ENCODE measurements around the gene XPC. TPM values are rescaled to one million over a fixed set of nuclear protein-coding genes. Genes with fewer than 3 reads are reported as not detected.
A peak's percentile ranks its signal among the peaks of the same experiment; 100 is the strongest.

The XPC gene
- total RNA-seq, 4 donors from 2014 or later: 27.6 to 73.0 (median 34.4) TPM

GRCh38 chr3:14153663-14154062, 24.7 kb downstream of the XPC start:
- Histone ChIP-seq H3K27me3 (no peaks in the 10 kb centered on the region), H3K27ac (no peak overlapping the region), H3K4me1 (no peaks in the 10 kb centered on the region), H3K4me3 (no peak overlapping the region), H3K36me3 (peaks cover 0 to 97% of the 10 kb centered on the region in 2 donors), H3K9me3 (no peaks in the 10 kb centered on the region)
- WGBS, 2 donors (ENCODE audit: low coverage in 1 of 2): 87 to 100% methylated on average over 1 to 6 of the region's 6 CpGs
- no peak for TF ChIP-seq EP300 (IDR thresholded peaks at IDR 0.05)
- no peak for TF ChIP-seq CTCF (IDR thresholded peaks at IDR 0.05)
- TF ChIP-seq POLR2AphosphoS5 (IDR thresholded peaks at IDR 0.05): no peak
- TF ChIP-seq POLR2A (IDR thresholded peaks at IDR 0.05): no peak
- ATAC-seq: no peak

- no peaks in the 10 kb centered on the region for H3K9me3 ChIP-seq
- no peaks in the 10 kb centered on the region for H3K27me3 ChIP-seq
- no peak for TF ChIP-seq EP300 (IDR thresholded peaks at IDR 0.05)
- H3K4me3 ChIP-seq: no peak overlapping the region
- no peak for ATAC-seq
- 78 to 80% methylated on average over 1 to 4 of the region's 4 CpGs for WGBS, 2 donors (ENCODE audit: low coverage in 1 of 2)
- H3K27ac ChIP-seq: no peak overlapping the region
- peaks cover 0 to 97% of the 10 kb centered on the region in 2 donors for H3K36me3 ChIP-seq
- peaks cover 0 to 6% (median 2%) of the 10 kb centered on the region in 3 donors for H3K4me1 ChIP-seq
These were observed 25.4 kb downstream of the XPC start for GRCh38 chr3:14152963-14153355.

- Histone ChIP-seq H3K4me3 (no peak overlapping the region), H3K27ac (no peak overlapping the region), H3K36me3 (peaks cover 0 to 97% of the 10 kb centered on the region in 2 donors), H3K9me3 (no peaks in the 10 kb centered on the region), H3K4me1 (peaks cover 0 to 10% (median 4%) of the 10 kb centered on the region in 3 donors), H3K27me3 (no peaks in the 10 kb centered on the region)
- TF ChIP-seq POLR2AphosphoS5 (IDR thresholded peaks at IDR 0.05): no peak
- no peak for TF ChIP-seq EP300 (IDR thresholded peaks at IDR 0.05)
- TF ChIP-seq CTCF (IDR thresholded peaks at IDR 0.05): peak in 1 of 4 experiments; percentile 8
- no peak for TF ChIP-seq POLR2A (IDR thresholded peaks at IDR 0.05)
- ATAC-seq: no peak
- WGBS, 2 donors (ENCODE audit: low coverage in 1 of 2): 70 to 84% methylated on average over 2 to 4 of the region's 11 CpGs
These were observed 26.0 kb downstream of the XPC start for GRCh38 chr3:14152233-14152962.

DNA sequence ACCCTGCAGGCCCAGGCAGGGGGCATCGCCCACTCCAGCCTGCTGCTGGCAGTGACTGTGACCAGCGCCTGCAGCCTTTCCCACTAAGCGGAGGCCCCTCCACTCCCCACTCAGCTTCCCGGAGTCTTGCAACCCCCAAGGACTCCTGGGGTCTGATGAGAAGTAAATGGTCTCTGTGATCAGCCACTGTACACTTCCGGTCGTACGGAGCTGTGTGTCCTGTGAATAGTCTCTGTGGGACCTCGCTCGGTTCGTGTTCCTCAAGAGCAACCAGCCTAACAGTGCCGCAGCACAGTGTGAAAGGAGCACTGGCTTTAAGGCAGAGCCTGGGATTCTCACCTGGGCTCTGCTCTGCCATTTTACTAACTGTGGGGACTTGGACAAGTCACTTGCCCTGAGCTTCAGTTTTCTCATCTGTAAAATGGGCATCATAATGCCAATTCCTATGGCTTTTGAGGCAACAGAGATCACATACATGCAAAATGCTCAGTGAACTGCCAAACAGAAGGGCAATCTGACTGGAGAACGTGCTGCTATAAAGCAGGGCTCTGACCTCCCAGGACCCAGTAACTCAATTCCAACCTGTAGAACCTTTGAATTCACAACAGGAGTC, 26.8 kb downstream of the XPC start:
- Histone ChIP-seq H3K27me3 (no peaks in the 10 kb centered on the region), H3K4me1 (peaks cover 0 to 15% (median 4%) of the 10 kb centered on the region in 3 donors), H3K36me3 (peaks cover 0 to 97% of the 10 kb centered on the region in 2 donors), H3K4me3 (no peak overlapping the region), H3K9me3 (no peaks in the 10 kb centered on the region), H3K27ac (no peak overlapping the region)
- ATAC-seq: no peak
- 80 to 91% methylated on average over 2 to 10 of the region's 12 CpGs for WGBS, 2 donors (ENCODE audit: low coverage in 1 of 2)
- TF ChIP-seq POLR2A (IDR thresholded peaks at IDR 0.05) (no peak), POLR2AphosphoS5 (IDR thresholded peaks at IDR 0.05) (no peak), EP300 (IDR thresholded peaks at IDR 0.05) (no peak), CTCF (IDR thresholded peaks at IDR 0.05) (no peak)

DNA sequence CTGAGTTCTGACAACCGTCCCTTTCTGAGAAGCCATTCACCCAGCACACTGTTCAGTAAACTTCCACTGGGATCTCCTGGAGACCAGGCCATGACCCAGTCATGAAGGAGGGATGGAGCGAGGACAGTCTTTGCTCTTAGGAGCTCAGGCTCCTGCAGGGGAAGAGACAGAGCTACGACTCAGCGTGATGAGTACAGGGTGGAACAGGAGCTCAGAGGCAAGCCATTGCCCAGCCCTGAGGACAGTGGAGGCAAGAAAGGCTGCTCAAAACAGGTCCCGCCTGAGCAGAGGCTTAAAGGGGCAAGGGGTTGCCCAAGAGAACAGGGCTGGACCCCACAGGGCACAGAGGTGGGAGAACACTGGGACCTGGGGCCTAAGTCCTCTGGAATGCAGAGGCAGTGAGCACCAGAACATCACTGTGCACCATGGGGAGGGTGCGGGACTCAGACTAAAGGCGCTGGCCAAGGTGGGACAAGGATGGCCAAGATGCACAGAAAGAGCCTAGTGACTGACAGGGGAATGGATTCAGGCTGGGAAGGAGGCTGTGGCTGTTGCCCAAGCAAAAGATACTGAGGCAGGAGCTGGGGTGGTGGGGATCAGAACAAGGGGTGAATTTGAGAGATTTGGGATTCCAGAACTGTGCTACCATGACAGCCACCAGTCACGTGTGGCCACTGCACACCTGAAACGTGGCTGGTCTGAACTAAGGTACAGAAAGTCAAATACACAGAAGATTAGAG, 27.7 kb downstream of the XPC start:
- Histone ChIP-seq H3K4me3 (no peak overlapping the region), H3K27ac (no peak overlapping the region), H3K27me3 (no peaks in the 10 kb centered on the region), H3K9me3 (no peaks in the 10 kb centered on the region), H3K36me3 (peaks cover 0 to 97% of the 10 kb centered on the region in 2 donors), H3K4me1 (peaks cover under 1 to 24% (median 10%) of the 10 kb centered on the region in 3 donors)
- 94 to 96% methylated on average over 2 to 7 of the region's 9 CpGs for WGBS, 2 donors (ENCODE audit: low coverage in 1 of 2)
- no peak for TF ChIP-seq EP300 (IDR thresholded peaks at IDR 0.05)
- no peak for TF ChIP-seq POLR2A (IDR thresholded peaks at IDR 0.05)
- TF ChIP-seq CTCF (IDR thresholded peaks at IDR 0.05): no peak
- TF ChIP-seq POLR2AphosphoS5 (IDR thresholded peaks at IDR 0.05): no peak
- ATAC-seq: no peak
